Heart left ventricle (tissue), 16 donors: ENCODE measurements around the gene NTM. TPM values are rescaled to one million over a fixed set of nuclear protein-coding genes. Genes with fewer than 3 reads are reported as not detected.

ENCODE experiments used
- ATAC-seq, 4 donors: fragments of 200-7000 bp; cut with Tn5 transposase; one replicate each; pipeline ENCODE4 v1.9.1; 2020 to 2022; ENCODE audit warnings: moderate library complexity in 4 of 4, mild to moderate bottlenecking in 3 of 4, moderate number of reproducible peaks in 1 of 4
- DNase-seq, 5 donors: peaks; one replicate each; pipeline ENCODE4 v3.0.0-alpha.2; 2020
- H3K27ac ChIP-seq, 12 donors: fragments of 200-600 bp; sonication (generic) in 4 of 12; one replicate each; pipeline versions ENCODE4 v1.5.0 to v1.8.0; 2016 to 2022; ENCODE audit warnings: mild to moderate bottlenecking in 2 of 12
- H3K27me3 ChIP-seq, 9 donors: fragments of 200-600 bp; sonication (generic) in 2 of 9; one replicate each; pipeline versions ENCODE4 v1.5.1 to v1.8.0; 2016 to 2022; ENCODE audit warnings: mild to moderate bottlenecking in 3 of 9
- H3K36me3 ChIP-seq, 9 donors: fragments of 200-600 bp; sonication (generic) in 2 of 9; one replicate each; pipeline versions ENCODE4 v1.5.0 to v1.8.0; 2018 to 2022; ENCODE audit warnings: mild to moderate bottlenecking in 2 of 9
- H3K4me1 ChIP-seq, 12 donors: fragments of 200-600 bp; sonication (generic) in 4 of 12; one replicate each; pipeline versions ENCODE4 v1.5.0 to v1.8.0; 2016 to 2022; ENCODE audit warnings: mild to moderate bottlenecking in 3 of 12
- H3K4me3 ChIP-seq, 12 donors: fragments of 200-600 bp; sonication (generic) in 4 of 12; one replicate each; pipeline versions ENCODE4 v1.5.0 to v1.8.0; 2017 to 2022; ENCODE audit warnings: mild to moderate bottlenecking in 9 of 12, moderate library complexity in 4 of 12
- H3K9me3 ChIP-seq, 12 donors: fragments of 200-600 bp; sonication (generic) in 4 of 12; one replicate each; pipeline versions ENCODE4 v1.5.0 to v1.8.0; 2016 to 2022; ENCODE audit warnings: mild to moderate bottlenecking in 1 of 12
- POLR2A ChIP-seq, 2 donors: fragments of 450-650 bp; IDR thresholded peaks; one replicate each; pipeline ENCODE4 v1.6.1; 2017; ENCODE audit warnings: antibody characterized with exemption in 2 of 2, mild to moderate bottlenecking in 2 of 2, moderate library complexity in 2 of 2
- WGBS, 4 donors: extraction: QIAGEN DNeasy Blood & Tissue Kit in 2 of 4; methylation state at CpG; one replicate each; pipeline versions ENCODE4 v1.1.5 to v1.1.7; 2013 to 2018; 5-methylcytosine and 5-hydroxymethylcytosine counted together
- intact Hi-C, 10 donors: fragments of 100-400 bp; cut with DNase I; formaldehyde crosslinking; loops; one replicate each; pipeline versions ENCODE4 v1.11.1 to v1.14.2; 2022
- polyA plus RNA-seq, 2 donors: library from polyadenylated mRNA; stranded (reverse); fragments of 200-250 nt; gene quantifications; one replicate each; pipeline ENCODE4 v1.2.3, GENCODE V29; 2013
- total RNA-seq, 9 donors: library from RNA; depleted of rRNA in 2 of 9; stranded (reverse); fragments of >200 nt in 2 of 9; fragmentation: NEBNext Ultra II Directional in 3 of 9; extraction: Animal tissue kit (Norgen Biotek cat#: 25700) in 3 of 9; gene quantifications; one replicate each; pipeline versions ENCODE4 v1.1.0 to v1.2.4, GENCODE V29; 2016 to 2023
- TF ChIP-seq, protein P1 (sequence below), 12 donors: fragments of 200-600 bp; sonication (generic) in 4 of 12; IDR thresholded peaks; one replicate each; pipeline versions ENCODE4 v1.5.0 to v1.8.0; 2018 to 2022; ENCODE audit warnings: antibody characterized with exemption in 12 of 12, mild to moderate bottlenecking in 5 of 12
- donor health status: ischemic (EF 13 %, LVEDD 7.1; RV severe dilation, severe dysfunction).
- donor health status: healthy with polysubstance abuse.
- donor health status: DM: no; HTN: yes; CAD: no.
- donor health status: DM: no; HTN: no; CAD: no.
- donor health status: ischemic (EF 25% LVEDD 6.9; RV normal size, moderate dysfunction).
- donor health status: ischemic (EF 25% LVEDD 5.7; RV mildly dilated, moderate dysfunction).
- donor health status: healthy.
- donor health status: DM: yes; HTN: yes; CAD: no.
- donor health status: ischemic (EF 35%, LVEDD 5.7; RV mildly dilated, moderate dysfunction).
- donor health status: nonischemic (EF 11% LVEDD 7.7; RV severe dilation, severe dysfunction).
- donor health status: DM: yes; HTN: yes; CAD: no.
- donor health status: PGD.
- donor health status: ischemic (EF 29% LVEDD 5.4; RV normal size, mild dysfunction).
- donor health status: nonischemic (EF 23%, LVEDD 6.1; RV moderate dilation, normal function).

Gene NTM
- total and polyA plus RNA-seq, 11 donors, result 0.40 to 7.7 (median 1.5) TPM

DNA sequence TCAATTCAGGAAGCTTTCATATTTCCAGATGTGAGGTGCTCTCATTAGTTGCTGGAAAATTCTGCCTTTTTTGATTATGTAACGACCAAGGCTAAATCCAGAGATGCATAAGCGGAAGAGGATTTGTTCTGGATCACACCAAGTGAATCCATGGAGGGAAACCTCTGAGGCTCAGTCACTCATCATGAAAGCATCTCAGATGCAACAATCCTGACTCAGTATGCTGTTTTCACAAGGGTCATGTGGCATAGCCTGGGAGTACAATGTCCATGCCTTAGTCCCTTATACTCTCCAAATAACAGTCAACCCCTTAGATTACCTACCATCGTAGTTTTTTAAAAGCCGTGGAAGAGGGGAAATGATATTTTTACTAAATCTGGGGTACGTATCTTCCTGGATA lies 445.6 kb downstream of the NTM start:
- DNase-seq (no peak), ATAC-seq (no peak)
- Histone ChIP-seq H3K27ac (no peak overlapping the region), H3K36me3 (no peaks in the 10 kb centered on the region), H3K4me1 (no peaks in the 10 kb centered on the region), H3K9me3 (no peaks in the 10 kb centered on the region), H3K27me3 (peaks cover 0 to 43% (median 4%) of the 10 kb centered on the region in 9 donors), H3K4me3 (no peak overlapping the region)
- TF ChIP-seq POLR2A (IDR thresholded peaks at IDR 0.05), result no peak
- TF ChIP-seq, protein P1, sequence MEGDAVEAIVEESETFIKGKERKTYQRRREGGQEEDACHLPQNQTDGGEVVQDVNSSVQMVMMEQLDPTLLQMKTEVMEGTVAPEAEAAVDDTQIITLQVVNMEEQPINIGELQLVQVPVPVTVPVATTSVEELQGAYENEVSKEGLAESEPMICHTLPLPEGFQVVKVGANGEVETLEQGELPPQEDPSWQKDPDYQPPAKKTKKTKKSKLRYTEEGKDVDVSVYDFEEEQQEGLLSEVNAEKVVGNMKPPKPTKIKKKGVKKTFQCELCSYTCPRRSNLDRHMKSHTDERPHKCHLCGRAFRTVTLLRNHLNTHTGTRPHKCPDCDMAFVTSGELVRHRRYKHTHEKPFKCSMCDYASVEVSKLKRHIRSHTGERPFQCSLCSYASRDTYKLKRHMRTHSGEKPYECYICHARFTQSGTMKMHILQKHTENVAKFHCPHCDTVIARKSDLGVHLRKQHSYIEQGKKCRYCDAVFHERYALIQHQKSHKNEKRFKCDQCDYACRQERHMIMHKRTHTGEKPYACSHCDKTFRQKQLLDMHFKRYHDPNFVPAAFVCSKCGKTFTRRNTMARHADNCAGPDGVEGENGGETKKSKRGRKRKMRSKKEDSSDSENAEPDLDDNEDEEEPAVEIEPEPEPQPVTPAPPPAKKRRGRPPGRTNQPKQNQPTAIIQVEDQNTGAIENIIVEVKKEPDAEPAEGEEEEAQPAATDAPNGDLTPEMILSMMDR (IDR thresholded peaks at IDR 0.05), result no peak
- intact Hi-C loops, result no loop called here
- 80 to 84% (median 81%) methylated on average over 5 of the region's 5 CpGs for WGBS, 4 donors

DNA sequence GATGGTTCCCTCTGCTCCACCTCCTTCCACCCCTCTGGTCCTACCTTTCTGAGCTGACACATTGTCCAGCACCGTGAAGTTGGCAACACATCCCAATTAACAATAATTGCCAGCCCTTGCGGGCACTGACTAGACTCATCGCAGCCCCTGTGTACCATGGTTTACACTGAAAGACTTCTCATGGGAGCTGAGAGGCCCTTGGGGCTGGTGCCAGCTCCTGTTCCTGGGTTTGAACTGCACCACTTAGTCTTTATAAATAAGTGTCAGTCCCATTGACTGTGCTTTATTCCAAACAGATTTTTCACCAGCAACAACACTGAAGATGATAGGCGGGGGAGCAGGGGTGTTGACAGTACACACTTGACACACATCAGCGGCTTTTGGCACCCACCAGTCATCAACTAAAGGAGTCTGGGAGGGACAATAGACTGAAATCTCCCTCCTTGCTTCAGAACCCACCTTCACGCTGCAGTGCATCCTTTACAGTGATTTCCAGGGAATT lies 447.3 kb downstream of the NTM start:
- no peak for ATAC-seq
- H3K27me3 ChIP-seq, result peaks cover 0 to 47% (median 9%) of the 10 kb centered on the region in 9 donors

GRCh38 chr11:131819865-131820264 lies 449.4 kb downstream of the NTM start:
- 64 to 84% (median 78%) methylated on average over 10 of the region's 10 CpGs for WGBS, 4 donors
- intact Hi-C loops, result no loop called here

More for the DNA sequence above, 447.3 kb downstream of the NTM start:
- Histone ChIP-seq H3K4me3 (no peak overlapping the region), H3K4me1 (no peaks in the 10 kb centered on the region), H3K36me3 (no peaks in the 10 kb centered on the region), H3K9me3 (no peaks in the 10 kb centered on the region), H3K27ac (no peak overlapping the region)
- WGBS, 4 donors, result 52 to 73% (median 56%) methylated on average over 6 of the region's 6 CpGs
- TF ChIP-seq, protein P1 (IDR thresholded peaks at IDR 0.05), result no peak
- no peak for TF ChIP-seq POLR2A (IDR thresholded peaks at IDR 0.05)
- no peak for DNase-seq
- intact Hi-C loops, result no loop called here

GRCh38 chr11:131822506-131822905 lies 452.1 kb downstream of the NTM start:
- Histone ChIP-seq H3K36me3 (no peaks in the 10 kb centered on the region), H3K9me3 (no peaks in the 10 kb centered on the region), H3K4me3 (no peak overlapping the region), H3K27ac (no peak overlapping the region), H3K27me3 (peaks cover 0 to 53% (median 9%) of the 10 kb centered on the region in 9 donors), H3K4me1 (no peaks in the 10 kb centered on the region)
- ATAC-seq, result no peak
- intact Hi-C loops, result no loop called here
- TF ChIP-seq, protein P1 (IDR thresholded peaks at IDR 0.05), result no peak
- TF ChIP-seq POLR2A (IDR thresholded peaks at IDR 0.05), result no peak
- no peak for DNase-seq
- WGBS, 4 donors, result 23 to 32% (median 24%) methylated on average over 6 of the region's 6 CpGs

More at GRCh38 chr11:131819865-131820264, 449.4 kb downstream of the NTM start:
- Histone ChIP-seq H3K4me1 (no peaks in the 10 kb centered on the region), H3K9me3 (no peaks in the 10 kb centered on the region), H3K36me3 (no peaks in the 10 kb centered on the region), H3K4me3 (no peak overlapping the region), H3K27ac (no peak overlapping the region), H3K27me3 (peaks cover 0 to 53% (median 9%) of the 10 kb centered on the region in 9 donors)
- no peak for ATAC-seq
- DNase-seq, result no peak
- no peak for TF ChIP-seq POLR2A (IDR thresholded peaks at IDR 0.05)

DNA sequence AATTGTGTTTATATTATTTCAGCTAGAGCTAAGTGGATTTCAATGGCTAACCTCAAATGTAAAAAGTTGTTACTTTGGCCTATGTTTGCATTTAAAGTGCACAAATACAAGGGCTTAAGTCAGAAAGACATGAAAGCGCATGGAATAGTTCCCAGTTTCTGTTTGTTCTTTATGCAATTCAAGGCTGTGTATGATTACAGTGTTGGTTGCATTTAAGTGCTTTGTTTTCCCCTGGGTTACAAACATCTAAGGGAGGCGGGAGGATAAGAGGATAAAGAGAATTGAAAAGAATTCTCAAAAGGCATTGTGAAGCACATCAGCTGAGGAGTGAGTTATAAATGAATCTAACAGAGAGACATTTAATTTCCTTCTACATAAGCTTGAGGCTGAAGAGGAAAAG lies 453.4 kb downstream of the NTM start:
- TF ChIP-seq POLR2A (IDR thresholded peaks at IDR 0.05), result no peak
- TF ChIP-seq, protein P1 (IDR thresholded peaks at IDR 0.05), result no peak
- DNase-seq, result no peak
- Histone ChIP-seq H3K36me3 (no peaks in the 10 kb centered on the region), H3K4me3 (no peak overlapping the region), H3K27ac (no peak overlapping the region), H3K4me1 (no peaks in the 10 kb centered on the region), H3K27me3 (peaks cover 0 to 40% (median 9%) of the 10 kb centered on the region in 9 donors), H3K9me3 (no peaks in the 10 kb centered on the region)
- 71 to 82% (median 75%) methylated on average over 2 of the region's 2 CpGs for WGBS, 4 donors
- no peak for ATAC-seq
- intact Hi-C loops, result no loop called here
